GM23248 (cell line): ENCODE results near the gene SEPTIN5. TPM values are rescaled to one million over a fixed set of nuclear protein-coding genes. Genes with fewer than 3 reads are reported as not detected.

Experiments
- DNase-seq: peaks from one replicate; pipeline ENCODE4 v3.0.0-alpha.2; 2015
- H2AFZ ChIP-seq: fragments of 200-600 bp; sonication (generic); 2 replicates; pipeline ENCODE4 v1.6.1; 2016; ENCODE audit warnings: antibody characterized with exemption
- H3F3A ChIP-seq: fragments of 200-600 bp; sonication (generic); 2 replicates; pipeline ENCODE4 v1.6.1; 2016; ENCODE audit warnings: mild to moderate bottlenecking, antibody characterized with exemption, mixed run types; ENCODE audit not compliant: insufficient read depth
- H3K27ac ChIP-seq: fragments of 200-600 bp; sonication (generic); 2 replicates; pipeline ENCODE4 v1.5.1; 2016; ENCODE audit warnings: mild to moderate bottlenecking
- H3K27me3 ChIP-seq: fragments of 200-600 bp; sonication (generic); replicated peaks from 2 replicates; pipeline ENCODE4 v1.6.1; 2016; ENCODE audit warnings: mild to moderate bottlenecking; ENCODE audit not compliant: insufficient read depth
- H3K36me3 ChIP-seq: fragments of 200-600 bp; sonication (generic); 2 replicates; pipeline ENCODE4 v1.6.1; 2016; ENCODE audit warnings: low read depth, mild to moderate bottlenecking
- H3K4me1 ChIP-seq: fragments of 200-600 bp; sonication (generic); 2 replicates; pipeline ENCODE4 v1.6.1; 2016; ENCODE audit warnings: mild to moderate bottlenecking; ENCODE audit not compliant: insufficient read depth
- H3K4me2 ChIP-seq: fragments of 200-600 bp; sonication (generic); one replicate; pipeline ENCODE4 v1.6.1; 2016; ENCODE audit warnings: mild to moderate bottlenecking; ENCODE audit not compliant: unreplicated experiment
- H3K4me3 ChIP-seq: fragments of 200-600 bp; sonication (generic); 2 replicates; pipeline ENCODE4 v1.5.1; 2016; ENCODE audit warnings: mild to moderate bottlenecking
- H3K79me2 ChIP-seq: fragments of 200-600 bp; sonication (generic); 2 replicates; pipeline ENCODE4 v1.6.1; 2016; ENCODE audit warnings: mild to moderate bottlenecking; ENCODE audit not compliant: insufficient read depth
- H3K9ac ChIP-seq: fragments of 200-600 bp; sonication (generic); 2 replicates; pipeline ENCODE4 v1.6.1; 2016; ENCODE audit warnings: mild to moderate bottlenecking
- H3K9me2 ChIP-seq: fragments of 200-600 bp; sonication (generic); 2 replicates; pipeline ENCODE4 v1.6.1; 2016; ENCODE audit warnings: mixed run types, mild to moderate bottlenecking, moderate library complexity; ENCODE audit not compliant: insufficient read depth
- H3K9me3 ChIP-seq: fragments of 200-600 bp; sonication (generic); one replicate; pipeline ENCODE4 v1.6.1; 2017; ENCODE audit warnings: low read depth
- H4K20me1 ChIP-seq: fragments of 200-600 bp; sonication (generic); 2 replicates; pipeline ENCODE4 v1.6.0; 2016; ENCODE audit not compliant: insufficient read depth
- EZH2 ChIP-seq: fragments of 200-600 bp; sonication (generic); IDR thresholded peaks from 2 replicates; pipeline ENCODE4 v1.6.1; 2018; ENCODE audit warnings: antibody characterized with exemption, mild to moderate bottlenecking; ENCODE audit not compliant: insufficient read depth, poor library complexity, severe bottlenecking
- EZH2phosphoT487 ChIP-seq: fragments of 200-600 bp; sonication (generic); IDR thresholded peaks from 2 replicates; pipeline ENCODE4 v1.6.1; 2018; ENCODE audit warnings: antibody characterized with exemption, moderate library complexity, mild to moderate bottlenecking, low read depth; ENCODE audit not compliant: insufficient read depth
- WGBS, 2 experiments: methylation state at CpG; one replicate each; pipeline ENCODE4 v1.1.6; 2015 to 2017; ENCODE audit warnings: low lambda C conversion rate in 2 of 2, low coverage in 1 of 2; ENCODE audit errors: missing lambda C conversion rate in 2 of 2; 5-methylcytosine and 5-hydroxymethylcytosine counted together
- in situ Hi-C: fragments of 300-500 bp; cut with MboI; formaldehyde crosslinking; loops from 2 replicates; pipeline ENCODE4 v1.15.0; 2020
- polyA plus RNA-seq: library from polyadenylated mRNA; unstranded; fragments of >200 nt; fragmentation: Nextera tagmentation; extraction: Ambion mirVana; gene quantifications from 2 replicates; pipeline ENCODE4 v1.2.1, GENCODE V29; 2016
- total RNA-seq: library from RNA; depleted of rRNA; stranded (reverse); fragments of >200 nt; shearing (Covaris generic); gene quantifications from 2 replicates; pipeline ENCODE4 v1.2.3, GENCODE V29; 2014

Gene SEPTIN5
- total and polyA plus RNA-seq, 2 experiments from 2014 or later, result 17.0 to 31.5 TPM

GRCh38 chr22:19710769-19711106 is 3.6 kb upstream of the SEPTIN5 start:
- in situ Hi-C loops, result no loop called here
- H3K4me1 ChIP-seq, result 0 out of 2 replicates have a peak, but pooled peaks cover 6% of the 10 kb centered on the region
- H3K9ac ChIP-seq, result no peak overlapping the region
- H4K20me1 ChIP-seq, result no peaks in the 10 kb centered on the region
- H2AFZ ChIP-seq, result no peak overlapping the region
- no peak overlapping the region for H3K27ac ChIP-seq
- WGBS, 2 experiments, result 95 to 100% methylated on average over 6 of the region's 6 CpGs
- no peak overlapping the region for H3K4me2 ChIP-seq
- H3K4me3 ChIP-seq, result no peak overlapping the region
- H3K9me3 ChIP-seq, result no peaks in the 10 kb centered on the region
- no peak for DNase-seq
- no peaks in the 10 kb centered on the region for H3K9me2 ChIP-seq
- no peaks in the 10 kb centered on the region for H3K79me2 ChIP-seq
- H3F3A ChIP-seq, result no peaks in the 10 kb centered on the region
- TF ChIP-seq EZH2 (no peak), EZH2phosphoT487 (no peak)
- no peaks in the 10 kb centered on the region for H3K27me3 ChIP-seq
- H3K36me3 ChIP-seq, result no peaks in the 10 kb centered on the region

GRCh38 chr22:19713245-19713644 is 1.1 kb upstream of the SEPTIN5 start:
- WGBS, 2 experiments, result 94 to 97% methylated on average over 12 to 13 of the region's 13 CpGs
- Histone ChIP-seq H4K20me1 (no peaks in the 10 kb centered on the region), H3F3A (no peaks in the 10 kb centered on the region), H3K4me2 (no peak overlapping the region), H3K27ac (no peak overlapping the region), H3K79me2 (no peaks in the 10 kb centered on the region), H3K36me3 (no peaks in the 10 kb centered on the region), H3K9me3 (no peaks in the 10 kb centered on the region), H3K9ac (no peak overlapping the region), H2AFZ (no peak overlapping the region), H3K4me1 (0 out of 2 replicates have a peak, but pooled peaks cover 6% of the 10 kb centered on the region), H3K9me2 (no peaks in the 10 kb centered on the region), H3K27me3 (no peaks in the 10 kb centered on the region), H3K4me3 (no peak overlapping the region)
- no peak for DNase-seq
- TF ChIP-seq EZH2, result no peak
- no peak for TF ChIP-seq EZH2phosphoT487
- in situ Hi-C loops, result no loop called here

DNA sequence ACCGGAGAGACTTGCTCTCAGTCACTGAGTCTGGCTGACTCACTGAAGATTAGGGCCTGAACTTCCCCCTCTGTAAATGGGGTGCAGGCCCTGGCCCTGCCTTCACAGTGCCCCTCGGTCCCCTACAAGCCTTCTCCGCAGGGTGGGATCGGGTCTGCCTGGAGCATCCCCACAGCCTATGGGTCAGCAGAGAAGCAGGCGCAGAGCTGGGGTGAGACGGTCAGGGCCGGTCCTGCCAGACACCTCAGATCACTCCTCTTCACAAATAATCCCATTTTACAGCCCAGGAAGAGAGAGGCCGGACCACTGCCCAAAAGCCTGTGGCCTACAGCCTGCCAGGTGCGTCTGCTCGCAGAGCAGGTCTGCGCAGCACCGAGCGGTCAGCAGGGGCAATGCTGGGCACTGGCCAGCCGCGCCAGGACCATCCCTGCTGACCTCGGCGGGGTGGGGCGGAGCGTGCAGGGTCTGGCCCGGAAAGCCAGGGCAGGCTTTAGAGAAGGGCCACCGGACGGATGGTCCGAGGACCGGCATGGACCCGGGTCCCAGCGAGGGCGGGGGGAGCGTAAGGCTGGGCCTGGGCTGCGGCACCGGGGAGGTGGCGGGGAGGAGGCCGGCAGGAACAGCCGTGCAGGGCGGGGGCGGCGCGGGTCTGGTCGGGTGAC is 522 bp upstream of the SEPTIN5 start:
- DNase-seq, result peak; percentile 47
- Histone ChIP-seq H3K4me1 (0 out of 2 replicates have a peak, but pooled peaks cover 6% of the 10 kb centered on the region), H3K4me2 (peak overlapping the region; percentile 39), H3K36me3 (no peaks in the 10 kb centered on the region), H3K27ac (no peak overlapping the region), H3K9me2 (no peaks in the 10 kb centered on the region), H3K9ac (no peak overlapping the region; the same call in 1 of the 2 replicates), H2AFZ (peak overlapping the region; percentile 61), H3K79me2 (no peaks in the 10 kb centered on the region), H3K27me3 (no peaks in the 10 kb centered on the region), H4K20me1 (no peaks in the 10 kb centered on the region), H3F3A (no peaks in the 10 kb centered on the region), H3K9me3 (no peaks in the 10 kb centered on the region), H3K4me3 (peak overlapping the region; percentile 36)
- 35 to 52% methylated on average over 21 to 33 of the region's 38 CpGs for WGBS, 2 experiments
- in situ Hi-C loops, result no loop called here
- TF ChIP-seq EZH2 (no peak), EZH2phosphoT487 (no peak)

- H3K79me2 ChIP-seq, result no peaks in the 10 kb centered on the region
- 0 out of 2 replicates have a peak overlapping the region, but pooled peaks have one; percentile 85 for H2AFZ ChIP-seq
- no peaks in the 10 kb centered on the region for H3K4me1 ChIP-seq
- no peak overlapping the region; the same call in 1 of the 2 replicates for H3K9ac ChIP-seq
- in situ Hi-C loops, result no loop called here
- H3K27me3 ChIP-seq, result no peaks in the 10 kb centered on the region
- H3K27ac ChIP-seq, result no peak overlapping the region
- WGBS, 2 experiments, result 88 to 100% methylated on average over 4 of the region's 4 CpGs
- no peak overlapping the region for H3K4me2 ChIP-seq
- TF ChIP-seq EZH2, result no peak
- H3K4me3 ChIP-seq, result peak overlapping the region; percentile 71
- DNase-seq, result no peak
- H3K9me2 ChIP-seq, result no peaks in the 10 kb centered on the region
- no peaks in the 10 kb centered on the region for H3K36me3 ChIP-seq
- H3K9me3 ChIP-seq, result no peaks in the 10 kb centered on the region
- H4K20me1 ChIP-seq, result no peaks in the 10 kb centered on the region
- no peaks in the 10 kb centered on the region for H3F3A ChIP-seq
Observed at GRCh38 chr22:19715188-19715930, 1.1 kb downstream of the SEPTIN5 start.
